Fibroblast of peridontal ligament (primary cell): Measurements from ENCODE around the gene TXN2.
"Not testable (repeated sequence)": the region's sequence is repeated elsewhere in the genome, so short reads cannot be mapped to it uniquely, and the experiment has no call there.

ENCODE experiments used
- DNase-seq: peaks from one replicate; pipeline ENCODE4 v3.0.0-alpha.2; 2010; ENCODE audit errors: extremely low read depth

The TXN2 gene

DNA sequence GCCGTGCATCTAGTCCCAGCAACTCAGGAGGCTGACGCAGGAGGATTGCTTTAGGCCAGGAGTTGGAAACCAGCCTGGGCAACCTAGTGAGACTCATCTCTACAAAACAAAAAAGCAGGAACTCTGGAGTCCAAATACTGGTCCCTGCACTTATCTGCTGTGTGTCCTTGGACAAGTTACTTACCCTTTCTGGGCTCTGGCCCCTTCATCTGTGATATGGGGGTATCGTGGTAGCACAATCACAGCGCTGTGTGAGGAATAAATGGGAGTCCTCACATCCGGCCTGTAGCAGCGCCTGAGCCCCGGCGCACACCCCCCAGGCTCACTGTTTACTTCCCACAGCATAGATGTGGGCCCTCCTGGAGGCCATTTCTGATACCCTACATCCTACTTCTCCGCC lies 49.5 kb downstream of the TXN2 start:
- DNase-seq, result no peak

DNA sequence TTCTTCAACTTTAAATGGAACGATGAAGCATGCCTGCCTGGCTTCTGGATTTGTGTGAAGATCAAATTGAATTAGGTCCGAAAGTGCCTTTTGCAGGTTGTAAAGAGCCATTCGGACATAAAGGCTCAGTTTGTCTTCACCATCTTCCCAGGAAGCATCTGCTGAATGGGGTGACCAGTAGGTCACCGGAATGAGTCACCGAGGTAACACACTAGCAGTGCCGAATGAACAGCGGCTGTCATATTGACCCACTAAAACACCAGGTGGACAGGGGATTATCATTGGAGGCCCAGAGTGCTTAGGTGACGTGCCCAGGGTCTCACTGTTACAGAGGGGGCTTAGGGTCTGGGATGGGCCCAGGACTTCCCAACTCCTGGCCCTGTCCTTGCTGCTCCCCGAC lies 50.6 kb downstream of the TXN2 start:
- no peak for DNase-seq

DNA sequence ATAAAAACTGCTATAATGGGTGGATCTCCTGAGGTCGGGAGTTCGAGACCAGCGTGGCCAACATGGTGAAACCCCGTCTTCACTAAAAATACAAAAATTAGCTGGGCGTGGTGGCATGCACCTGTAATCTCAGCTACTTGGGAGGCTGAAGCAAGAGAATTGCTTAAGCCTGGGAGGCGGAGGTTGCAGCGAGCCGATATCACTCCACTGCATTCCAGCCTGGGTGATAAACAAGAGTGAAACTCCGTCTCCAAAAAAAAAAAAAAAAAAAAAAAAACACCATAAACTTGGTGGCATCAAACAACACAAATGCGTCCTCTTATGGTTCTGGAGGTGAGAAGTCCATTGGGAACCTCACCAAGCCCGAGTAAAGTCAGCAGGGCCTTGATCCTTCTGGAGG lies 53.5 kb downstream of the TXN2 start:
- DNase-seq, result not testable (repeated sequence)

DNA sequence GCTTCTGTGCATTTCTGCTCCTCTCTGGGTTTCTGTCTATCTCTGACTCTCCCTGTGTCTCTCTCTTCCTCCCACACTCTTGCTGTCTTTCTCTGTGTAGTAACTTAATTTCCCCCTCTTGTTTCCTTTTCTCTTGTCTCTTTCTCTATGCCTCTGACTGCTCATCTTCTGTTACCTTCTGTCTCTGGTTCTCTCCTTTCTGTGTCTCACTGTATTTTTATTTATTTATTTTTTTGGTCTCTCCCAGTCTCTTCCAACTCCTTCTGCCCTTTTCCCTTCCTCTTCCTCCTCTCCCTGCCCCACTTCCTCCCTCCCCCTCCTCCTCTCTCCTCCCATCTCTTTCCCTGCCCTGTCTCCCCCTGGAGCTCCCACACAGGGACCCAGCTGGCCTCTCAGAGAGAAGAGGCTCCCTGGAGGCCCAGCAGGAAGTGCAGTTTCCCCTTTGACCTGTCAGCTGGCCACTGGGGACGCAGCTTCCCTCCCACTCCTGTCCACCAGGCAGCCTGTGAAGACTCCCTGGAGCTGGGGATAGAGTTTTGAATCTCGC lies 55.4 kb downstream of the TXN2 start:
- DNase-seq, result no peak

DNA sequence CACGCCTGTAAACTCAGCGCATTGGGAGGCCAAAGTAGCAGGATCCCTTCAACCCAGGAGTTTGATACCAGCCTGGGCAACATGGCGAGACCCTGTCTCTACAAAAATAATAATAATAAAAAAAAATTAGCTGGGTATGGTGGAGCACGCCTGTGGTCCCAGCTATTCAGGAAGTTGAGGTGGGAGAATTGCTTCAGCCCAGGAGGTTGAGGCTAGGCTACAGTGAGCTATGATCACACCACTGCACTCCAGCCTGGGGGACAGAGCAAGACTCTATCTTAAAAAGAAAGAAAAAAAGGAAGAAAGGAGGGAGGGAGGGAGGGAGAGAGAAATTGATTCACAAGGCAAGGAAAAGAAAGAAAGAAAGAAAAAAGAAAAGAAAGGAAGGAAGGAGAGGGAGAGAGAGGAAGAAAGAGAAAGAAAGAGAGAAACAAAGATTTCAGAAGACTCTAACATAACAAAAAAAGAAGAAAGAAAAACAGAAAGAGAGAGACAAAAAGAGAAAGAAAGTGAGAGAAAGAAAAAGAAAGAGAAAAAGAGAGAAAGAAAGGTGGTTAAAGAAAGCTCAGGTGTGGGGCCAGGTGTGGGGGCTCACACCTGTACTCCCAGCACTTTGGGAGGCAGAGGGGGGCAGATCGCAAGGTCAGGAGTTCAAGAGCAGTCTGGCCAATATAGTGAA lies 56.4 kb downstream of the TXN2 start:
- DNase-seq, result no peak

DNA sequence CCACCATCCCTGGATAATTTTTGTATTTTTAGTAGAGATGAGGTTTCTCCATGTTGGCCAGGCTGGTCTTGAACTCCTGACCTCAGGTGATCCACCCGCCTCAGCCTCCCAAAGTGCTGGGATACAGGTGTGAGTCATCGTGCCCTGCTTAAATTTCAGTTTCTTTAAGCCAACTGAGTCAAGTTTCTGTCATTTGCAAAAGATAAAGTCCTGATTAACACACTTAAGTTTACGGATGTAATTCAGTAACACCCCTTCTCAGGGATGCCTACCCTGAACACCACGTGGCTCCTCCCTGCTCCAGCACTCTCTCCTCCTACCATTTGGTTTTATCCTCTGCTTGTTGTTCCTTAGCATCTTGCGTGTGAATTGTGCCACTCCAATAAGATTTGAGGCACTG lies 57.0 kb downstream of the TXN2 start:
- not testable (repeated sequence) for DNase-seq

DNA sequence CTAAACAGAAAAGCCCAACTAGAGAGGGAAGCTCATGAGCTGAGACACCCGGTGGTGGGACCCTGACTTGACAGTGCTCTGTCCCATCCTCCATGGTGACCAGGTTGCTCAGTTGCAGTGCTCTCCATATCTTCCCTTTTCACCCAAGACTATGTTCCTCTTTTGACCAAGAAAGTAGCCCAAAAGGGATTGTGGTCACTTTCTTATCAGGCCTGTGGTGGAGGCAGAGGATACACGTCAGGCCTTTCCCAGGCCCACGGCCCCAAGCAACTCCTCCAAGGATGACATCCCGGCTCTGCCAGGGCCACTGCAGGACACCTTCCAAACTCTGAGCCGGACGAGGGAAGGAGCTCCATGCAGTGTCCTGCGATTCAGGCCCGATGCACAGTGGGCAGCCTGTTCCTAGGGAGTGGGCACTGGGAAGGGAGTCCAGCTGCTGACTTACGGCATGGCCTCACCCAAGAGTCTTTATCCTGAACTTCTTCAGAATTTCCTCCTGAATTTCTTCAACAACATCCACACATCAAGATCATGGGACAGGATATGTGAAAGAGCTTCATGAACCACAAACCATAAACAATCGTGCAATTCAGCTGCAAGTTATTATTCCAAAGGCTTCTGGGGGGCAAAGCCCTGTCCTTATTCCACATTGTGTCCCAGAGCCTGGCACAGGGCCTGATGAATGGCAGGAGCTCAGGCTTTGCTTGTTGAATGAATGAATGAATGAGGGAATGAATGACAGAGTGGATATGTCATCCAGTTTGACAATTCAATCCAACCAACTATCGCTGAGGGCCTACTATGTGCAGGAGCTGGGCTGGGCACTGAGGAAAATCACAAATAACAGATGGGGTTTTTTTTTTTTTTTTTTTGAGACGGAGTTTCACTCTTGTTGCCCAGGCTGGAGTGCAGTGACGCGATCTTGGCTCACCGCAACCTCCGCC lies 57.7 kb downstream of the TXN2 start:
- DNase-seq, result peak; percentile 89

DNA sequence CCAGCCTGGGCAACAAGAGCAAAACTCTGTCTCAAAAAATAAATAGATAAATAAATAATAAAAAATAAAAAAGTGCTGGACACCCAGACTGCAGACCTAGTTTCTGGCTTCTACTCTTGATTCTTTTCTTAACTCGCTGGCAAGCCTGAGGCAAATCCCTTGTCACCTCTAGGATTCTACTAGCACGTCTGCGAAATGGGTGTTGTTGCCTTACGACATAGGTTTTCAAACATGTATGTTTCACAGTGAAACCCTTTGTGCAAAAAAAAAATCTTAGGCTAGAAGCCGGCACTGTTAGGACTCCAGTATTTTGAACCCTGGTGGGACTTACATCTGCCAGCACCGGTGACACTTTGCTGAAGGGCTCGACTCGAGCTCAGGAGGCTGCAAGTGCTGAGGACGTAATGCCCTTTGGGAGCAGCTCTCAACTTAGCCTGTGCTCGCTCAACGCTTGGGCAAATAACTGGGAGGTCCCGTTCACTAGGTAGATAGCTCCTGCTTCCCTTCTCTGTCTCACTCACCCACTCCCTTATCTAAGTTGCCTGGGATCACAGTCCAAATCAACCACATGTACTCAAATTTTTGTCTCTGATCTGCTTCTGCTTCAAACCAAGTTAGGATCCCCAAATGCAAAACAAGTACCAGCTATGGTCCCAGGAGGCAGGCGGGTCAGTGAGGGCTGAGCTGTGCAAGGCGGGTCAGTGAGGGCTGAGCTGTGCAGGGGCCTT lies 59.0 kb downstream of the TXN2 start:
- DNase-seq, result no peak

DNA sequence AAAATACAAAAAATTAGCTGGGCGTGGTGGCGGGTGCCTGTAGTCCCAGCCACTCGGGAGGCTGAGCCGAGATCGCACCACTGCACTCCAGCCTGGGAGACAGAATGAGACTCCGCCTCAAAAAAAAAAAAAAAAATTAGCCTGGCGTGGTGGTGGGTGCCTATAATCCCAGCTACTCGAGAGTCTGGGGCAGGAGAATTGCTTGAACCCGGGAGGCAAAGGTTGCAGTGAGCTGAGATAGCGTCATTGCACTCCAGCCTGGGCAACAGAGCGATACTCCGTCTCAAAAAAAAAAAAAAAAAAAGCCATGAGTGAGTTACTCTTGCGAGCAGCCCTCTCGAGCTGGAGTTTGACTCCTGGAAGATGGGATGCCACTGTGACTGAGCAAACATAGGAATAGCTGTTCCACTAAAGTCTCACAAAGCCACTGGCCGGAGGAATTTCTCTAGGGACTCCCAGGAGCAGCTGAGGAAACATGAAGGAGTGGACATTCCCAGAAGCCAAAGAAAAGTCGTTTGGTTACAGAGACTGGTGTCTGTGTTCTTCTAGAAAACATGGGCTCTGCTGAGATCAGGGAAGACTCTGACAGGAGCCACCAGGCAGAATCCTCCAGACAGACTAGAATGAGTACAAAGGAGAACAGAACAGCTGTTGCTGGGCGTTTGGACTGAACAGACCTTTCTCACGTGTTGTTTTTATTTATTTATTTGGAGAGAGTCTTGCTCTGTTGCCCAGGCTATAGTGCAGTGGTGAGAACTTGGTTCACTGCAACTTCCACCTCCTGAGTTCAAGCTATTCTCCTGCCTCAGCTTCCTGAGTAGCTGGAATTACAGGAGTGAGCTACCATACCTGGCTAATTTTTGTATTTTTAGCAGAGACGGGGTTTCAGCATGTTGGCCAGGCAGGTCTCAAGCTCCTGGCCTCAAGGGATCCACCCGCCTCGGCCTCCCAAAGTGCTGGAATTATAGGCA lies 61.2 kb downstream of the TXN2 start:
- DNase-seq, result peak; percentile 23

DNA sequence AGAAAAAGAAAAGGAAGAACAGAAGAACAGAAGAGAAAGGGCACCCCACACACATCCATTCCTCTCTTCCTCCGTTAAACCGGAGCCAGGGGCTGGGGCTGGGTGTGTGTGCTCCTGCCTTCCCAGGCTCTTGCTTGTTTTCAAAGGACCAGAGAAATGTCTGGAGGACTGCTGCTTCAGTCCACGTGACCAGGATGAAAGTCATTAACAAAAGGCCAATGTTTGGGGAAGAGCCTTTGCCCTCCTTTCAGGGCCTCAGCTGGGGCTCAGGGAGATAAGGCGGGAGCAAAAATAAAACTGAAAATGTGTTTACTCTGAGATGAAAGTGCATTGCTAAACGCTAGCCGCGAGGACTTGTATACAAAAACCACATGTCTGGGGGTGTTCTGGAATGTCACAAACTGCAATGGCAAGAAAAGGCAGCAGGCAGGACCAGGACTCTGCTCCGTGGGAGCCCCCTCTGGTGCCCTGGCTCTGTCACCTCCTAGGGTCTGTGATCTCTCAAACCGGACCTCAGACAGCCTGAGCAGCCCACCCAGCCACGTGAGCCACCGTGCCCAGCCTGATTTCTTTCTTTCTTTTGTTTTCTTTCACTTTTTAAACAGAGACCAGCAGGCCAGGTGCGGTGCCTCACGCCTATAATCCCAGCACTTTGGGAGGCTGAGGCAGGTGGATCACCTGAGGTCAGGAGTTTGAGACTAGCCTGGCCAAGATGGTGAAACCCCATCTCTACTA lies 62.1 kb downstream of the TXN2 start:
- DNase-seq, result peak; percentile 93

DNA sequence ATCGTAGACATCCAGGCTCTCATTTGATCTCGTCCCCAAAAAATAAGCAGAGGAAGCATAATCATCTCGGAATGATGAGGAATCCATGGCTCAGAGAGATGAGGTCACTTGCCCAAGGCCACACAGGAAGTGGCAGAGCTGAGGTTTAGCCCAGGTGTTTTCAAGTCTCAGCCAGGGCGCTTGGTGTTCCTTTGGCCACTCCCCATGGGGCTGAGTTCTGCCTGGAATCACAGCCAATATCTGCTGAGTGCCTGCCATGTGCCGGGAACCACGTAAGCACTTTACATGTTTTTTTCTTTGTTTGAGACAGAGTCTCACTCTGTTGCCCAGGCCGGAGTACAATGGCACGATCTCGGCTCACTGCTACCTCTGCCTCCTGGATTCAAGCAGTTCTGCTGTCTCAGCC lies 64.2 kb downstream of the TXN2 start:
- DNase-seq, result peak; percentile 32
